ENCODE data around the gene TARP.
"Not testable (repeated sequence)": the region's sequence is repeated elsewhere in the genome, so short reads cannot be mapped to it uniquely, and the experiment has no call there.

DNA sequence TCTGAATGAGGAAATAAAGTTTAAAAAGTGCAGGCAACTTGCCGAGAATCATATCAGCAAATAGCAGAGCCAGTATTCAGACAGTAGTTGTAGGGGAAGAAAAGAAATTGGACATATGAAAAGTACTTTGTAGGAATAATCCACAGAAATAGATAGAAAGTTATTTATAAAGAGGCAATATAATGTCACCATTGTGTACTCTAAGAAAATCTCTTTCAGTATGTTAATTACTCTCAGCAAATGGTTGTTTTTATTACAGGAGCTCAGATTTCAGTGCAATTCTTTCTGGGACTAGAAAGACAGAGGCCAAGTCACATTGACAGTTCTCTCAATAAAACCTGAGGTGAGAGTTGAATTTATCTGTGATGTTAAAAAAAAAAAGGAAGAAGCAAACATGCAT lies 10.2 kb downstream of the TARP start:
- not testable (repeated sequence) for TF ChIP-seq CTCF (conservative IDR thresholded peaks at IDR 0.05; ENCODE audit: low read length); EZH2phosphoT487 (IDR thresholded peaks at IDR 0.05; ENCODE audit: borderline replicate concordance)
